ENCODE measurements around the gene SLC8A2. TPM values are rescaled to one million over a fixed set of nuclear protein-coding genes. Genes with fewer than 3 reads are reported as not detected.

The SLC8A2 gene
- total and polyA plus RNA-seq, 2 of the 4 experiments (the other 2 are of a cell fraction), result 0.05 TPM; not detected in 1

DNA sequence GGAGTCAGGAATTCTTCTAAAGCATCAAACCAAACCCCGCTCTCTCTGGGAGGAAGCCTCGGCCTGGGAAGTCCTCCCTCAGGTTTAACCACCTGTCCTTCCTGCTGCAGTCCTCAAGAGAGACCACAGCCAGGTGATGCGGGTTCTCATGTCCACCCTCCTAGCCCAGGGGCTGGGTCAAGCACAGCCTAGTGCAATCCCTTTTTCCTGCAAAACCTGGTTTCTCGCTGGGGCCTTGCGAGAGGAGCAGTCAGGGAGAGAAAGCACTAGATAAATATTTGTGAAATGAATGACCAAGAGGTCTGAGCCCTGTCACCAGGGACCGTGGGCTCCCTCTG is 2.4 kb downstream of the SLC8A2 start:
- Histone ChIP-seq H3K4me2 (ENCODE audit: low read depth, low read length) (no peak overlapping the region), H4K8ac (ENCODE audit: low read depth in 2 of 2, low read length in 2 of 2) (no peak overlapping the region), H2AK9ac (replicated peaks; ENCODE audit: low read depth, low read length, poor library complexity) (no peak overlapping the region), H3K4me1 (ENCODE audit: control insufficient read depth, insufficient read depth, low read length) (no peaks in the 10 kb centered on the region), H2BK20ac (ENCODE audit: low read depth, low read length) (no peak overlapping the region), H3K27me3 (ENCODE audit: control insufficient read depth, insufficient read depth, low read length) (peaks cover 60% of the 10 kb centered on the region), H2BK120ac (ENCODE audit: low read depth, low read length) (no peak overlapping the region), H3K23ac (ENCODE audit: low read depth, low read length) (no peak overlapping the region), H3K36me3 (ENCODE audit: control insufficient read depth, insufficient read depth, low read length) (no peaks in the 10 kb centered on the region), H2AFZ (replicated peaks; ENCODE audit: low read length, poor library complexity) (no peak overlapping the region), H3K9me1 (ENCODE audit: insufficient read depth, low read length) (no peaks in the 10 kb centered on the region), H2BK15ac (ENCODE audit: low read depth, low read length) (no peak overlapping the region), H3K79me1 (ENCODE audit: low read depth in 1 of 2, low read length in 2 of 2) (no peaks in the 10 kb centered on the region), H3K56ac (ENCODE audit: extremely low read depth, insufficient read depth, low read length) (no peak overlapping the region), H3K27ac (ENCODE audit: insufficient read depth, low read length) (no peak overlapping the region), H3K9me3 (ENCODE audit: control insufficient read depth, insufficient read depth, low read length) (peaks cover 5% of the 10 kb centered on the region; the same call in 1 of the 2 replicates), H4K20me1 (ENCODE audit: insufficient read depth, low read length) (no peaks in the 10 kb centered on the region; the same call in 1 of the 2 replicates), H3K4ac (ENCODE audit: low read depth, low read length) (no peak overlapping the region), H3K4me3 (ENCODE audit: insufficient read depth, low read depth, low read length) (no peak overlapping the region), H2AK5ac (ENCODE audit: low read depth, low read length) (no peak overlapping the region), H3K18ac (ENCODE audit: low read depth, low read length) (no peak overlapping the region), H4K5ac (ENCODE audit: low read depth, low read length) (no peak overlapping the region), H3K14ac (replicated peaks; ENCODE audit: low read depth, low read length) (no peak overlapping the region), H3K9ac (ENCODE audit: low read depth, low read length) (no peak overlapping the region), H4K91ac (ENCODE audit: insufficient read depth, low read depth, low read length) (no peak overlapping the region), H2BK5ac (ENCODE audit: low read depth, low read length, poor library complexity, severe bottlenecking) (no peak overlapping the region)
- in situ Hi-C loops (cut with MboI; ENCODE audit: low sequenced_read_pairs) (no loop called here), dilution Hi-C loops (cut with HindIII; ENCODE audit: low sequenced_read_pairs, unreplicated experiment) (no loop called here), intact Hi-C loops (cut with micrococcal nuclease) (no loop called here)
- no CpG with 5 or more reads among the region's 6 CpGs for WGBS, 2 experiments (ENCODE audit: extremely low coverage in 2 of 2, insufficient read length in 1 of 2)
- ATAC-seq (ENCODE audit: low read depth), result no peak
- BruUV-seq (replicated peaks), result no TSS peak
- POLR2A ChIA-PET (ENCODE audit: unreplicated experiment), result no interaction called here
- TF ChIP-seq RCOR1 (IDR thresholded peaks at IDR 0.05; ENCODE audit: insufficient replicate concordance, low read length) (no peak), ELK1 (IDR thresholded peaks at IDR 0.05; ENCODE audit: borderline replicate concordance, low read depth, low read length) (no peak), SMC3 (IDR thresholded peaks at IDR 0.05; ENCODE audit: low read depth, low read length) (no peak), CHD1 (IDR thresholded peaks at IDR 0.05; ENCODE audit: low read depth, low read length) (no peak)
- TF ChIP-seq, protein P1, sequence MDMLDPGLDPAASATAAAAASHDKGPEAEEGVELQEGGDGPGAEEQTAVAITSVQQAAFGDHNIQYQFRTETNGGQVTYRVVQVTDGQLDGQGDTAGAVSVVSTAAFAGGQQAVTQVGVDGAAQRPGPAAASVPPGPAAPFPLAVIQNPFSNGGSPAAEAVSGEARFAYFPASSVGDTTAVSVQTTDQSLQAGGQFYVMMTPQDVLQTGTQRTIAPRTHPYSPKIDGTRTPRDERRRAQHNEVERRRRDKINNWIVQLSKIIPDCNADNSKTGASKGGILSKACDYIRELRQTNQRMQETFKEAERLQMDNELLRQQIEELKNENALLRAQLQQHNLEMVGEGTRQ (IDR thresholded peaks at IDR 0.05; ENCODE audit: low read depth, low read length), result no peak
- no peak for DNase-seq
- CTCF ChIA-PET, result no interaction called here

Measured in IMR-90 (cell line).